Measurements from ENCODE around the gene GET4. TPM values are rescaled to one million over a fixed set of nuclear protein-coding genes. Genes with fewer than 3 reads are reported as not detected.

Gene GET4
- total RNA-seq, 1 donor: 17.7 TPM

DNA sequence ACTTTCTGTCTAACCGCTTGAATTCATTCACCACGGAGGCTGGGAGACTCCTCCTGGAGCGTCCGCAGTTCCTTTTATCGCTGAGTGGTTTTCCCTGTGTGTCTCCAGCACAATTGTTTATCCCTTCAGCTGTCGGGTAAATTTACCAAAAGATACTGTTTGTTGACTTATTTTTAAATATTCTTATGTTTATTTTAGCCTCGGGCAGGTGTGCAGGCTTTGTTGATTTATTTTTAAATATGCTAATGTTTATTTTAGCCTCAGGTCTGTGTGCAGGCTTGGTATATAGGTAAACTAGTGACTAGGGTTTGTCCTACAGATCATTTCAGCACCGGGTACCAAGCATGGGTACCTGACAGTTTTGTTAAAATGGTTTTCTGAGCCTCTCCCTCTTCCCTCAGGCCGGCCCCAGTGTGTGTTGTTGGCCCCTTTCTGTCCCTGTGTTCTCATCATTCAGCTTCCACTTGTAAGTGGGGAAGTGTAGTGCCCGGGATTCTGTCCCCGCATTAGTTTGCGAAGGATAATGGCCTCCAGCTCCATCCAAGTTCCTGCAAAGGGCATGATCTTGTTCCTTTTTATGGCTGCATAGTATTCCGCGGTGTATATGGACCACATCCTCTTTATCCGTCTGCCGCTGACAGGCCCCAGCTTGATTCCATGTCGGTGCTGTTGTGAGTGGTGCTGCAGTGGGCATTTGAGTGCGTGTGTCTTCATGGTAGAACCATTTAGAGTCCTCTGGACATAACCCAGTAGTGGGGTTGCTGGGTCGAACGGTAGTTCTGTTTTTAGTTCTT is 5.3 kb downstream of the GET4 start:
- Histone ChIP-seq H3K79me2 (ENCODE audit: insufficient read depth, low read length) (peaks cover 98% of the 10 kb centered on the region), H3K9me3 (ENCODE audit: low read depth, low read length) (no peaks in the 10 kb centered on the region), H3K27me3 (ENCODE audit: insufficient read depth, low read length) (no peaks in the 10 kb centered on the region), H3K4me2 (ENCODE audit: insufficient read depth, low read length) (no peak overlapping the region), H3K4me3 (ENCODE audit: insufficient read depth, low read length) (no peak overlapping the region), H3K27ac (ENCODE audit: low read depth, low read length) (no peak overlapping the region), H4K20me1 (ENCODE audit: insufficient read depth, low read length) (peaks cover 68% of the 10 kb centered on the region), H2AFZ (ENCODE audit: low read length) (no peak overlapping the region), H3K4me1 (ENCODE audit: insufficient read depth, low read length) (peaks cover 5% of the 10 kb centered on the region), H3K36me3 (ENCODE audit: insufficient read depth, low read length) (peaks cover 5% of the 10 kb centered on the region)
- no peak for DNase-seq (ENCODE audit: insufficient read length, low spot score, missing footprints)
- TF ChIP-seq, protein P1, sequence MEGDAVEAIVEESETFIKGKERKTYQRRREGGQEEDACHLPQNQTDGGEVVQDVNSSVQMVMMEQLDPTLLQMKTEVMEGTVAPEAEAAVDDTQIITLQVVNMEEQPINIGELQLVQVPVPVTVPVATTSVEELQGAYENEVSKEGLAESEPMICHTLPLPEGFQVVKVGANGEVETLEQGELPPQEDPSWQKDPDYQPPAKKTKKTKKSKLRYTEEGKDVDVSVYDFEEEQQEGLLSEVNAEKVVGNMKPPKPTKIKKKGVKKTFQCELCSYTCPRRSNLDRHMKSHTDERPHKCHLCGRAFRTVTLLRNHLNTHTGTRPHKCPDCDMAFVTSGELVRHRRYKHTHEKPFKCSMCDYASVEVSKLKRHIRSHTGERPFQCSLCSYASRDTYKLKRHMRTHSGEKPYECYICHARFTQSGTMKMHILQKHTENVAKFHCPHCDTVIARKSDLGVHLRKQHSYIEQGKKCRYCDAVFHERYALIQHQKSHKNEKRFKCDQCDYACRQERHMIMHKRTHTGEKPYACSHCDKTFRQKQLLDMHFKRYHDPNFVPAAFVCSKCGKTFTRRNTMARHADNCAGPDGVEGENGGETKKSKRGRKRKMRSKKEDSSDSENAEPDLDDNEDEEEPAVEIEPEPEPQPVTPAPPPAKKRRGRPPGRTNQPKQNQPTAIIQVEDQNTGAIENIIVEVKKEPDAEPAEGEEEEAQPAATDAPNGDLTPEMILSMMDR (IDR thresholded peaks at IDR 0.05; ENCODE audit: extremely low read depth, low read depth, low read length): no peak

DNA sequence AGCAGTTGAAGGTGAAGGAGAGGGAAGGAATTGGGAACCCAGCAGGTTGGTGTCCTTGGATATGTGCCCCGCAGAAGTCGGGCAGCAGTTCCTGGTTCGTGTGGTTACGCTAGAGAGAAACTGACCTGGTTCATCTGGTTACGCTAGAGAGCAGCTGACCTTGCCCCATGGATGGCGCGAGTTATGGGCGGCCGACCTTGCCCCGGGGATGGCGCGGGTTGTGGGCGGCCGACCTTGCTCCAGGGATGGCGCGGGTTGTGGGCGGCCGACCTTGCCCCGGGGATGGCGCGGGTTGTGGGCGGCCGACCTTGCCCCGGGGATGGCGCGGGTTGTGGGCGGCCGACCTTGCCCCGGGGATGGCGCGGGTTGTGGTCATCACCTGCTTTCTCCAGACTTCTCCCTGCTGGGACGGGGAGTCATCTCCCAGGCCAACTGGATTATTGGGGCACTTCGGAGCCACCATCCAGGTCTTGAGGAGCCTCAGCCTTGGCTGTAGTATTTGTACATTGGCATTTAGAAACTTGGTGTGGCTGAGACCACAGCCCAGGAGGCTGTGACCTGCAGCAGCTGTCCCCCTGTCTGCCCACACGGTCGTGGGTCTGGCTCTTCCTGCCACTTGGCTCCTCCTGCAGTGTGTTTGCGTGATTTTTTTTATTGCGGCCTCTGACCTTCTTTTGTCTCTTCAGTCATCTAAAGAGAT is 6.1 kb downstream of the GET4 start:
- H3K4me1 ChIP-seq (ENCODE audit: insufficient read depth, low read length): peaks cover 5% of the 10 kb centered on the region
- no peak overlapping the region for H3K27ac ChIP-seq (ENCODE audit: low read depth, low read length)
- peaks cover 6% of the 10 kb centered on the region for H3K36me3 ChIP-seq (ENCODE audit: insufficient read depth, low read length)
- no peak overlapping the region for H3K4me2 ChIP-seq (ENCODE audit: insufficient read depth, low read length)
- peaks cover 99% of the 10 kb centered on the region for H3K79me2 ChIP-seq (ENCODE audit: insufficient read depth, low read length)
- H3K4me3 ChIP-seq (ENCODE audit: insufficient read depth, low read length): no peak overlapping the region
- no peaks in the 10 kb centered on the region for H3K27me3 ChIP-seq (ENCODE audit: insufficient read depth, low read length)
- peaks cover 71% of the 10 kb centered on the region for H4K20me1 ChIP-seq (ENCODE audit: insufficient read depth, low read length)
- TF ChIP-seq, protein P1 (IDR thresholded peaks at IDR 0.05; ENCODE audit: extremely low read depth, low read depth, low read length): no peak
- H2AFZ ChIP-seq (ENCODE audit: low read length): no peak overlapping the region
- no peaks in the 10 kb centered on the region for H3K9me3 ChIP-seq (ENCODE audit: low read depth, low read length)
- no peak for DNase-seq (ENCODE audit: insufficient read length, low spot score, missing footprints)

DNA sequence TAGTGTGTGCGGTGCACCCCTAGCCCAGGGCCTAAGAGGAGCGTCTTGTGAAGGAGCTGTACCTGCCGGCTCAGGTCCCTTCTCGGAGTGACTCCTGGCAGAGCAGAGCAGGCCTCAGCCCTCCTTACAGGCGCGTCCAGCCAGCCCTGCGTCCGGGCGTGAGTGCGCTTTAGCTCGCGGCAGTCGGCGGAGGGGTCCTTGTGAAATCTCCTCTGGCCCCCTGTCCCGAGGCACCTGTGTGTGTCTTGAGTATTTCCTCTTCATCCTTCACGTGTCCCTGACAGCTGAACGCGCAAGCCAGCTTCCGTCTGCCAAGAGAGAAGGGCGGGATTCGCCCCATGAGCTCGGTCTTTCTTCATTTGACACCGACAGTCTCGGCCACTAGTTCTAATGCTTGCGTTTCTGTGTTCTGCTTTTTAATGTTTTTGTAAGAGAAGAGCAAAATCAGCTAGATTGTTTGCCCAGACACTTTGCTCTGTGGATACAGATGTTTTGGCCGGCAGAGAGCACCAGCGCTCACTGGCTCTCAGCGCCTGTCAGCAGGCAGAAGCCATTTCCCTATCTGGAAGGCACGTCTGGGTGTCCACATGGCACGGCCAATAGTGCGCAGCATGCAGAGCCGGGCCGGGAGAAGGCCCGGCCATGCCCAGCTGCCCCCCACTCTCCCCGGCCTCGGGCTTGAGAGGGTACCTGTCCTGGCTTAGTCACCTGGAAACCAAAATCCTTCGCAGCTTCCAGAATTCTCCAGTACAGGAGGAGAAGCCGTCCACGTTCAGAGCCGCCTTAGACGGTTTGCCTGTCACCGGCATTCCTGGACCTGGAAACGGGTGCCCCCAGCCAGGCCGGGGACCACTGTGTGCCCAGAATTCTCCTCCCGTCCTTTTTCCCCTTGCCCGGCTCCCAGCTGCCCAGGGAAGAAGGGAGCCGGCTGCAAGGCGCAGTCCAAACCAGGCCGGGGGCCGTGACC is 7.0 kb downstream of the GET4 start:
- Histone ChIP-seq H3K4me3 (ENCODE audit: insufficient read depth, low read length) (no peak overlapping the region), H3K4me2 (ENCODE audit: insufficient read depth, low read length) (no peak overlapping the region), H3K79me2 (ENCODE audit: insufficient read depth, low read length) (peaks cover 99% of the 10 kb centered on the region), H2AFZ (ENCODE audit: low read length) (no peak overlapping the region), H3K27me3 (ENCODE audit: insufficient read depth, low read length) (no peaks in the 10 kb centered on the region), H3K36me3 (ENCODE audit: insufficient read depth, low read length) (peaks cover 6% of the 10 kb centered on the region), H4K20me1 (ENCODE audit: insufficient read depth, low read length) (peaks cover 68% of the 10 kb centered on the region), H3K4me1 (ENCODE audit: insufficient read depth, low read length) (no peaks in the 10 kb centered on the region), H3K9me3 (ENCODE audit: low read depth, low read length) (no peaks in the 10 kb centered on the region), H3K27ac (ENCODE audit: low read depth, low read length) (no peak overlapping the region)
- TF ChIP-seq, protein P1 (IDR thresholded peaks at IDR 0.05; ENCODE audit: extremely low read depth, low read depth, low read length): no peak
- DNase-seq (ENCODE audit: insufficient read length, low spot score, missing footprints): peak; percentile 89

Data from osteoblast (primary cell).